ENCODE results near the gene PQBP1. TPM values are rescaled to one million over a fixed set of nuclear protein-coding genes. Genes with fewer than 3 reads are reported as not detected.

The PQBP1 gene
- total and polyA plus RNA-seq, 2 of the 13 experiments (the other 11 are each of a cell fraction or from before 2014, with no cell fraction given) = 58.1 to 80.9 TPM

DNA sequence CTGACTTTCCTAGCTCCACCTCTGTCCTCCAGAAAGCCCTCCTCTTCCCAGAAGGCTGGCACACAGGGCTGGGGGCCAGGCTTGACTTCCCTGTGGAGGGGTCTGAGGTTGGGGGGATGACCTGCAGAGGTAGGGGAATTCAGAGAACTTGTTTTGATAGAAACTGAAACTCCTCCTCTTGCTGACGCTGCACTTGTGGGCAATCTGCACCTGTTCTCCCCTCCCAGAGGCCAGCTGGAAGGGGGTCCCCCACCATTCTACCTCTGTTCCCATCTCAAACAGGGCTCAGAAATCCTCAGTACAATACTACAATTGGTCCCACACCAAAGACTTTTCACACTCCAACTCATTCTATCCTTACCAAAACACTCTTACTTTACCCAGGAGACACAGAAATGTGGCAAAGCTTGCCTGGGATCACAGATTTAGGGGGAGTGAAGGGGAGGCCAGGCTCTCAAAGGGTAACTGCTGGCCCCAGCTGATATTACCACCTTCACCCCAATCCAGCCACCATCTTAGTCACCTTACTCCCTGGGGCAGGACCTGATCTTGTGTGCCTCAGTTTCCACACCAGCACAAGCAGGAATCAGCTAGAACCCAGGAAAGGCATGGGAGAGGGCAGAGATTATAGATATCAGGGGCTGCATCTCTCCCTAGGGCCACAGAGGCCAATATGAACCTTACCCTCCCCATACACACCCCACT, 41.1 kb downstream of the PQBP1 start (continued):
- no peak for TF ChIP-seq AHDC1 (CRISPR knock-in tag; IDR thresholded peaks at IDR 0.05; ENCODE audit: borderline replicate concordance)
- TF ChIP-seq STAT5B (CRISPR knock-in tag; IDR thresholded peaks at IDR 0.05) = no peak
- no peak for TF ChIP-seq MATR3 (CRISPR knock-in tag; IDR thresholded peaks at IDR 0.05)
- TF ChIP-seq ZNF205 (CRISPR knock-in tag; IDR thresholded peaks at IDR 0.05) = no peak

DNA sequence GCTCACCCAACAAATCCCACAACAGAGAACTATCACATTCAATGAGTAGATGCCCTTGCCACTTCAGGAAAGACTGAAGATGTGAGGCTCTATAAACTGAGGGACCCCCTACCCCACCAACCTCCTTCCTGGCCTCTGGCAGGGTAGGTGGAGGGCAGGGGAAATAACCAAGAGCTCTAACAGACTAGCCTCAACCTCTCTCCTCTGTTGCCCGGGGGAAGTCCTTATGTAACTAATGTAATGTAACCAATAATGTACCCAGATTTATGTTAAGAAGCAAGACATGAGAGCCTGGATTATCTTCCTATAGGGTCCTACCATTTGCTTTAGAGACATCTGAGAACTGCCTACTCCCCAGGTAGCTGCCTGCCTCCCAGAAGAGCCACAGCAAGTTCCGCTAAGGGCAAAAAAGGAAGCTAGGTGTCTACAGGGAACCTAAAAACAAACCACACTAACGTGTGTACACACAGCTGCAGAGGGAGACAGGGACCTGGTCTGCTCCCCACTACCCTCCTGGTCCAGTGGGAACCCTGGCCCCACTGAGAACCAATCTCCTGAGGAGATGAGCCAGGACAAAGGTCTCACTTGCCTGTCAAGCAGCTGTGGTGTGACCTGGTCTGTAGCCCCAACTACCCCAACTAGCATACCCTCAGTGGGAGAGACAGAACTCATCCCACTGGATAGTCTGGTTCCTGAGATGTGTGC, 41.9 kb downstream of the PQBP1 start:
- no CpG with 5 or more reads among the region's 3 CpGs for WGBS (ENCODE audit: low lambda C conversion rate)
- ATAC-seq = no peak
- peaks cover 3 to 20% of the 10 kb centered on the region in 2 experiments; a peak in 3 of 5 replicates for H3K36me3 ChIP-seq (replicated peaks in 1 of 2; ENCODE audit: control insufficient read depth in 1 of 2, insufficient read depth in 2 of 2, low read length in 2 of 2)
- TF ChIP-seq ZNF772 (CRISPR knock-in tag; IDR thresholded peaks at IDR 0.05) = no peak
- no peak for TF ChIP-seq PHF21A (CRISPR knock-in tag; IDR thresholded peaks at IDR 0.05)
- TF ChIP-seq ELK4 (CRISPR knock-in tag; IDR thresholded peaks at IDR 0.05; ENCODE audit: borderline replicate concordance) = no peak
- TF ChIP-seq, protein P1, sequence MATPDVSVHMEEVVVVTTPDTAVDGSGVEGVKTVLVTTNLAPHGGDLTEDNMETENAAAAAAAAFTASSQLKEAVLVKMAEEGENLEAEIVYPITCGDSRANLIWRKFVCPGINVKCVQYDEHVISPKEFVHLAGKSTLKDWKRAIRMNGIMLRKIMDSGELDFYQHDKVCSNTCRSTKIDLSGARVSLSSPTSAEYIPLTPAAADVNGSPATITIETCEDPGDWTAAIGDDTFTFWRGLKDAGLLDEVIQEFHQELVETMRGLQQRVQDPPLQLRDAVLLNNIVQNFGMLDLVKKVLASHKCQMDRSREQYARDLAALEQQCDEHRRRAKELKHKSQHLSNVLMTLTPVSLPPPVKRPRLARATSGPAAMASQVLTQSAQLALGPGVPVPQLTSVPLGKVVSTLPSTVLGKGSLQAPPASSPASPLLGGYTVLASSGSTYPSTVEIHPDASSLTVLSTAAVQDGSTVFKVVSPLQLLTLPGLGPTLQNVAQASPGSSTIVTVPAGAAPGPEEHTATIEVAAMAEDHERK (CRISPR knock-in tag; IDR thresholded peaks at IDR 0.05; ENCODE audit: low read depth) = no peak
- TF ChIP-seq PAX8 (CRISPR knock-in tag; IDR thresholded peaks at IDR 0.05; ENCODE audit: borderline replicate concordance) = no peak
- no peak for TF ChIP-seq DNMT3B (CRISPR knock-in tag; conservative IDR thresholded peaks at IDR 0.05)
- no peak for TF ChIP-seq SUZ12 (IDR thresholded peaks at IDR 0.05; ENCODE audit: low read depth, low read length)
- TF ChIP-seq ARHGAP35 (CRISPR knock-in tag; IDR thresholded peaks at IDR 0.05; ENCODE audit: borderline replicate concordance) = no peak

More for the DNA sequence above, 41.9 kb downstream of the PQBP1 start:
- no TSS peak for BruUV-seq (replicated peaks)
- ChIA-PET CTCF (ENCODE audit: low intra/inter-chr PET ratio, low total read pairs) (no interaction called here), POLR2A (no interaction called here)
- no peak overlapping the region for H3K9ac ChIP-seq (ENCODE audit: insufficient read depth, low read depth, low read length)
- FAIRE-seq (no peak), DNase-seq (ENCODE audit: low spot score) (no peak)
- peaks cover 26% of the 10 kb centered on the region for H3K79me2 ChIP-seq (ENCODE audit: insufficient read depth, low read length)
- intact Hi-C loops (cut with micrococcal nuclease; ENCODE audit: unreplicated experiment) (no loop called here), in situ Hi-C loops (cut with HindIII; ENCODE audit: extremely low pct_ligation_motif_present, low pct_unique_long_range_greater_than_20kb) (no loop called here)
- no peak overlapping the region for H3K4me2 ChIP-seq (ENCODE audit: low read depth, low read length)
- H3K27me3 ChIP-seq (ENCODE audit: control insufficient read depth in 1 of 2, insufficient read depth in 2 of 2, low read length in 2 of 2) = no peaks in the 10 kb centered on the region
- peaks cover 29% of the 10 kb centered on the region for H3K4me1 ChIP-seq (ENCODE audit: insufficient read depth, low read length)
- no peak overlapping the region for H3K27ac ChIP-seq (ENCODE audit: extremely low read length, insufficient read depth, low read length)
- no peaks in the 10 kb centered on the region for H4K20me1 ChIP-seq (ENCODE audit: insufficient read depth, low read length)
- no peak overlapping the region for H2AFZ ChIP-seq (ENCODE audit: low read length)
- no peak overlapping the region for H3K4me3 ChIP-seq (replicated peaks in 1 of 3; ENCODE audit: insufficient read depth in 1 of 3, low read depth in 2 of 3, low read length in 3 of 3)
- H3K9me3 ChIP-seq (ENCODE audit: low read length) = no peaks in the 10 kb centered on the region
